Right lobe of liver (tissue), 4 donors: ENCODE results near the gene FBXO15.

ENCODE experiments used
- POLR2A ChIP-seq: fragments of 450-650 bp; IDR thresholded peaks from one replicate; pipeline ENCODE4 v1.6.1; 2017; ENCODE audit warnings: antibody characterized with exemption, mild to moderate bottlenecking
- TF ChIP-seq, protein P1 (sequence below), 4 donors: fragments of 200-600 bp in 3 of 4; fragments of 450-650 bp in 1 of 4; IDR thresholded peaks; one replicate each; pipeline versions ENCODE4 v1.5.1 to v1.8.0; 2016 to 2022; ENCODE audit warnings: antibody characterized with exemption in 4 of 4, mild to moderate bottlenecking in 2 of 4
- donor health status: DM: no; HTN: no; CAD: no.
- donor health status: DM: no; HTN: no; CAD: no.
- donor health status: DM: no; HTN: yes; CAD: no.

DNA sequence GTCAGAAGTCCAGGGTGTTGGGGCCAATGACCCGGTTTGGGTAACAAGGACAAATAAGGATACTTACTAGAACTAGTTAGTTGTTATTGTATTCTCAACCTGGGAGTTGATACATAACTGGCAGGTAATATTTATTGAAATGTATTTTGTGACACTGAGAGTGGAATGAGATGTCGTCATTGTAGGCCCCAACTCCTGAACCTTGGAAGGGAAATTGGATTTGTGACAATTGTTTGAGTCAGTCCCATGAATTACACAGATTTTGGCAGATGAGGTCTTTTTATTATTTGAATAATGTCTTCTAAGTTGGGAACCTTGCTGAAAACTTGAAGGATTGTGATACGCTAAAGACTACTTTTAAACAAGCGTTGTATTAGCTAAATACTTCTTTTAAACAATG lies 5.7 kb upstream of the FBXO15 start:
- TF ChIP-seq POLR2A: no peak
- TF ChIP-seq, protein P1, sequence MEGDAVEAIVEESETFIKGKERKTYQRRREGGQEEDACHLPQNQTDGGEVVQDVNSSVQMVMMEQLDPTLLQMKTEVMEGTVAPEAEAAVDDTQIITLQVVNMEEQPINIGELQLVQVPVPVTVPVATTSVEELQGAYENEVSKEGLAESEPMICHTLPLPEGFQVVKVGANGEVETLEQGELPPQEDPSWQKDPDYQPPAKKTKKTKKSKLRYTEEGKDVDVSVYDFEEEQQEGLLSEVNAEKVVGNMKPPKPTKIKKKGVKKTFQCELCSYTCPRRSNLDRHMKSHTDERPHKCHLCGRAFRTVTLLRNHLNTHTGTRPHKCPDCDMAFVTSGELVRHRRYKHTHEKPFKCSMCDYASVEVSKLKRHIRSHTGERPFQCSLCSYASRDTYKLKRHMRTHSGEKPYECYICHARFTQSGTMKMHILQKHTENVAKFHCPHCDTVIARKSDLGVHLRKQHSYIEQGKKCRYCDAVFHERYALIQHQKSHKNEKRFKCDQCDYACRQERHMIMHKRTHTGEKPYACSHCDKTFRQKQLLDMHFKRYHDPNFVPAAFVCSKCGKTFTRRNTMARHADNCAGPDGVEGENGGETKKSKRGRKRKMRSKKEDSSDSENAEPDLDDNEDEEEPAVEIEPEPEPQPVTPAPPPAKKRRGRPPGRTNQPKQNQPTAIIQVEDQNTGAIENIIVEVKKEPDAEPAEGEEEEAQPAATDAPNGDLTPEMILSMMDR (IDR thresholded peaks at IDR 0.05): no peak
